ENCODE results near the gene SPTB.

SPTB gene

DNA sequence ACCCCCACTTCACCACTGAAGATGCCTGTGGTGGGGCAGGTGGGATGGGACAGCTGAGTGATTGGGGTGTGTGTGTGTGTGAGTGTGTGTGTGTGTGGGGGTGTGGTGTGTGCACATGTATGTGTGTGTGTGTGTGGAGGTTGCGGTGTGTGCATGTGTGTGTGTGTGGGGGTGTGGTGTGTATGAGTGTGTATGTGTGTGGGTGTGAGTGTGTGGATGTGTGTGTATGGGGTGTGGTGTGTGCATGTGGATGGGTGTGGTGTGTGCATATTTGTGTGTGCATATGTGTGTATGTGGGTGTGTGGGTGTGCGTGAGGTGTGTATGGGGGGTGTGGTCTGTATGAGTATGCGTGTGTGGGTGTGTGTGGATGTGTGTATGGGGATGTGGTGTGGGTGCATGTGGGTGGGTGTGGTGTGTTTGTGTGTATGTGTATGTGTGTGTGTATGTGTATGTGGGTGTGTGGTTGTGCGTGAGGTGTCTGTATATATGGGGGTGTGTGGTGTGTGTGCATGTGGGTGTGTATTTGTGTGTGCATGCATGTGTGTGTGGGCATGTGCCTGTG, 113.9 kb downstream of the SPTB start:
- DNase-seq (ENCODE audit: low spot score) = no peak

DNA sequence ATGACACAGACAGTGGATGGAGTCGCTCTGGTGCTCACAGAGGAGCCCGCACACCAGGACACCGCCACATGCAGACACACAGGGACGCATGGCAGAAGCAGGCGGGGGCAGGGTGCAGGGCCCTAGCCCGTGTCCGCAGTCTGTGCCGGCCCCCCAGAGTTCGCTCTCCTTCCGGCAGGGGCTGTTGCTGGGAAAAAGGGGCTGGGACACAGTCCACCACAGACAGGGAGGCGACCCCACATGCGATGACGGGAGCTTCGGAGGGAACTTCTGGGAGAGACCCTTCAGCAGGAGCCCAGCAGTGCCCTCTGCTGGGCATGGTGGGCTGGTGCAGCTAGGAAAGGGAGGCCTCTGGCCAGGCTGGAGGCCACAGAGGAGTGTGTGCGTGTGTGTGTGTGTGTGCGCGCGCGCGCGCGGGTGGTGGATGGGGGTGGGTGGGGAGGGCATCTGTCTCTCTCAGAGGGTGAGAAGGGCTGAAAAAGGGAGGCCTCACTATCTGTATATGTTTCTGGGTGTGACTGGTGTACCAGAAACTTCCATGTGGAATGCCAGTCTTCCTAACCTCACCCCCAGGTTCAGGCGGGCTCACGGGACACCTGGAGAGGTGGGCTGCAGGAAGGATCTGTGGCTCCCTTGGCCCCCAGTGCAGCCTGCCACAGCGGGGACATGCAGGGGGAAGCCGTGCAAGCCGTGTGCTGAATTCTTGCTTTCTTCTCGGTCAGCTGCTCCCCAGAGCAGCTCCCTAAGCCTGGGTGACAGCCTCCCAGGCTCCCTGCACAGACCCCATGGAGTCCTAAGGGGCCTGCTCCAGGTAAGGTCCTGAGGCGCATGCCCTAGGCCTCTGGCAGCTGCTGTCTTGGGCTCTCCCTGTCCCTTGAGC, 114.8 kb downstream of the SPTB start:
- DNase-seq (ENCODE audit: low spot score) = peak; percentile 67

DNA sequence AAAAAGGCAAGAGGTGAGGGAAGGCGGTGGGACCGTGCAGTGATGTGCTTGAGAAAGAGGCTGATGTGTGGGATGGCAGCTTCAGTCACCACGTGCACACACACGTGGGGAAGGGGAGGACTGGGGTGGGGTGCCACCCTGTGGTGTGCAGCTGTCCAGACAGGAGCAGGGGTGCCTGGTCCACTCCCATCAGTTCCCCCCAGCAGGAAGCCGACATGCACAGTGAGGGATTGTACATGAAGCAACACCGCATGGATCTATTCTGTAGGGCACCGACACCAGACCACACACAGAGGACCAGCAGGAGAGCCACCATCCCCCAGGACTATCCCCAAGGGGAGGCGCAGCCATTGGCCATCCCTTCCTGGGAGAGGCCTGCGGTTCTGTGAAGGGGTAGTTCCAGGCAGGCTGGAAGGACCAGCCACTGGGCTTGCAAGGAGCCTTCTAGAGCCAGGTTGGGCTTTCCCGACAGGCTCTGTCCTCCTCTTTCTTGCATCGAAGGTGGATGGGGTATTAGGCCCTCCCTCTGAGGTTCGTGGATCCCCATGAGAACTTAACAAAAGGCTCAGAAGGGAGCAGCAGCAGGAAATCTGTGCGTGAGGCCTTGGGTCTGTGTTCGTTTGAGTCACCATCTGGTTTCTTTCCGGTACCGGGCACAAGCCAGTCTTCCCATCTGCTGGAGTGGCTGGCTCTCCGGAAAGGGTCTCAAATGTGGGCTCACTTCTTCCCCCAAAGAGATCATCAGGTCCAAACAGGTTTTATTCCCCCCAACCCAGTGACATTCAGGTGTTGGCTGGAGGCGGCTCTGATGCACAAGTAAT, 115.7 kb downstream of the SPTB start:
- peak; percentile 11 for DNase-seq (ENCODE audit: low spot score)

DNA sequence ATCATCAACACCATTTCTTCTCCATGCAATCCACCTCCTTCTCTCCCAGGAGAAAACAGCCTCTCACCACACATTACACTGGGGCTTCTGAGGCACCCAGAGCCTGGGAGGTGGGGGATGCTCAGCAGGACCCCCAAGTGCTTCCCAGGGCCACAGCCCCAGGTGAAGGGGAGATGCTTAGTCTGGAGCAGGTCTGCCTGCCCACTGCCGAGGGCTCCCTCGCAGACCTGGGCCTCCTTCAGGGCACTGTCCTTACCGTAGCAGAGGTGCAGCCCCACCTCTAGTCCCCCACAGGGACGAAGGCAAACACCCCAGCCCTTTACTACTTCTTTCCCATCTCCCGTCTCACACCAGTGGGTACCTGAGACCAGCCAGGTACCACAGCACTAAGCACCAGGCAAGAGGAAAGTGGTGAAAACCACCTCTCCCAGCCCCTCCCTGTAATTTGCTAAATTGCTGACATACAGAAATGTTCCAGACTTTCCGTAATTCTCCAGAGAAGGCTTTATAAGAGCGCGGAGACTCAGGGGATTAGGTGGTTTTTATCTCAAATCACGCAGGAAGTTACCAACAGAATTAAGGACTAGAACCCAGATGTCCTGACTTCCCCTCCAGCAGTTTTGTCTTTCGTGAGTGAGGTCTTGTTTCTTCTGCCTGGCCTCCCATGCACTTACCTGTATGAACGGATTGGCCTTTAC, 116.5 kb downstream of the SPTB start:
- no peak for DNase-seq (ENCODE audit: low spot score)

DNA sequence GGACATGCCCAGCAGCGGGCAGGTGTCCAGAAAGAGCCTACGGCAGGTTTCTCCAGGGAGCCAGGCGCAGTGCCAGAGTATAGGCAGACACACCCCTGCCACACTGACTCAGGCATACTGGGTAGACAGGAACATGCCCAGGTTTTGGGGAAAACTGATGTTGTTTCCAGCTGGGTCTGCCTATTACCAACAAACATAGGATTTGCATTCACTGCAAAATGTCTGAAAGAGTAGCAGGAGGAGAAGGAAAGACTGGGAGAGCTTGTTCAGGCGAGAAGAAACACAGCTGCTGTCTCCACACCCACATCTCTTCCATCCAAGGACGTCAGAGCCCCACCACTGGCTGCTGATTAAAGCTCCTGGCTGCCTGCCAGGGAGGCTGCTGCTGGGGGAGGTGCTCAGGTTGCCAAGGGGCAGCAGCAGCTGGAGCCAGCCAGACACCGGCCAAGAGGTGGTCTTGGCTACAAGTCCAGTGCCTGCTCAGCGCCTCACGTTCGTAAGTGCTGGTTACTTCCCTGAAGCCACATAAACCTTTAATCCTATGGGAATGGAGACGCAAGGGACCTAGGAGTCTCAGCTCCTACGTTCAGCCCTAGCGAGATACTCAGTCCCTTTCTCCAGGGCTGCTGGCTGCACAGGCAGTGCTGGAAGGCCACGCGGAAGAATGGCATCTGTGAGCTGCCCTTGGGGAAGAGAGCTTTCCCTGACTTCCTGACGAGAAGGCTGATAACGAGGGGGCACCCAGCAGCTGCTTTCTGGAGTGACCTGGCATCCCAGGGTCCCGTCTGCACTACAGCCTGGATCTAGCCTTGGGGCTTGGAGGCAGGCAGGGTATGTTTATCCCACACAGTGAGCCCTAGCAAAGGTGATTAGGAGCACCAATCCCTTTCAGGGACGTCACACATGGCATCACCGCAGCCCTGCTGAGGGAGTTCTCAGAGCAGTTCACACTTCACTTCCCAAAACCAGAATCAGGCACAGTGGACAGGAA, 117.4 kb downstream of the SPTB start:
- peak; percentile 52 for DNase-seq (ENCODE audit: low spot score)

DNA sequence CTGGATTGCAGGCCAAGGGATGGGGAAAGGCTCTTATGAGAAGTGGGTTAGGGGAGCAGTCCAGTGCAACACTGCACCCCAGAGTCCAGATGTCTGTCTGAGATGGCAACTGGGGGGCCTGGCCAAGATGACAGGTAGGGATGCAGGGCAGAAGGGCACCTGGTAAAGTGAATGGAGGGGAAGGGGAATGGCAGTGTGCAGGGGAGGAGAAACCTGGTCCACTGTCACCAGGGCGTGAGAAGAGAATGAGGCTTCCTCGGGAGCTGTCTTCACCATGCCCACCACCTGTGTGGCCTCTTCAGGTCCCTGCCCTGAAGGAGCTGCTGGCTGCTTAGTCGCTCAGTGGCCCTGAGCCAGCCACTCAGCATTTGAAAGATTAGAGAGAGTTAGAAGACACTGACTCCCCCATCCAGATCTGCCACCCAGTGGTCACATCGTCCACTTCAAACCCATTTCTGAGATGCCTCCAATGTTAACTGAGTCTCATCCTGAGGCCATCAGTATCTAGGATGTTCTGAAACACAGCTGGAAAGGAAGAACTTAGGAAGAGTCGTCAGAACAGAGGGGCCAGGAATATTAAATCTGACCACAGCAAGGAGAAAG, 118.2 kb downstream of the SPTB start:
- DNase-seq (ENCODE audit: low spot score) = peak; percentile 10

DNA sequence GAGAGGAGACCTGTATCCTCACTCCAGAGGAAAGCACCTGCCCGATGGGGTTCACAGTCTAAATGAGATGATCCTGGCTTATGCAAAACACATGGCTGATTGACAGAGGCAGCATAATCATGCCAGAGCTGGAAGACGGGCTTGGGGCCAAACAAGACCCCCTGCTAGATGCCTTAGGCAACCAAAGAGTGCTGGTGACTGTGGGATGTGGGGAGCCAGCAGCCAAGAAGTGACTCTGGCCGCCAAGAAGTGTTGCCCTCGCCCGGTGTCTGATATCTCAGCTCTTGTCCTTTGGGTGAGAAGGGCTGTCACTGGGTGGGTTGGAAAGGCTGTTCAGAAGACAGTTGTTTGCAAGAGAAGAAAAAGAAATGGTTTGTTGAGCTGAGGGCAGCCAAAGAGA, 118.8 kb downstream of the SPTB start:
- DNase-seq (ENCODE audit: low spot score) = no peak

DNA sequence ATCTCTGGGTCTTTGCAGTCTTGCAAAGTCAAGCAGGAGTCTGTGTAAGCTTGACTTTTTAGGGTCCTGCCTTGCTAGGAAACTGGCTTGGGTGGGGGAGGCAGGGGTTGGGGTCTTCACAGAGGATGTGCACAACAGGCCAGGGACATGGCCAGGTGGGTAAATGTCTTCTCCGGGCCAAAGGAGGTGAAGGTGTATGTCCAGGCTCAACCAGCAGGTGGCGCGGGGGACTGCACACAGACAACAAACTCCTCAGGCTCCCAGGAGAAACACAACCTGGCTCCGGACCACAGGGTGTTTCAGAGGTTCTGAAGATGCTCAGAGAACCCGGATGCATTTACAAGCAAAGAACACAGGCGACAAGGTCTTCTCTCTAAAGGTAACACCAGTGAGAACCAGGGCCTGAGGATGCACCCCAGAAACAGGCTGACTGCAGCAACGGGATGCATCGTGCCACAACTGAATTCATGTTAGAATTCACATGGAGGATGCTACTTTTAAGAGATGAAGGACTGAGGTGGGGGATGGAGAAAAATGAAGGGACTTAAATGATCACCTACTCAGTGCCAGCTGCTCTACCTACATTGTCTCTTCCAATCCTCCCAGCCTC, 119.5 kb downstream of the SPTB start:
- DNase-seq (ENCODE audit: low spot score) = peak; percentile 32

DNA sequence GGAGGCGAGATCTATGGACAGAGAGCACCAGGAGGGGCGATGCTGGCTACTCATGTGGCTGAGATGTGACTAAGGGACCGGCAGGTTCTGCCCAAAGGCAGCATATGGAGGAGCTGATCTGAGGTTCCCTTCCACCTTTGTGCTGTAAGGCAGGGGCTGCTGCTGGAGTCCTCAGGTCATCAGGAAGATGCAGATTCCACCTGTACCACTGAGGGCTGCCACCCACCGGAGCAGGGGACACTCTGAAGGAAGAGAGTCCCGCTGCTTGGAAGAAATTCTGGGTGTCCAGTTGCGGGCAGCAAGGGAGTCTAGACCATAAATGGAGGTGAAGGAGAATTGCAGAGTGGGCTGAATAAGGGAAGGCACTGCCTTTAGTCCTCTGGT, 120.2 kb downstream of the SPTB start:
- DNase-seq (ENCODE audit: low spot score) = no peak

DNA sequence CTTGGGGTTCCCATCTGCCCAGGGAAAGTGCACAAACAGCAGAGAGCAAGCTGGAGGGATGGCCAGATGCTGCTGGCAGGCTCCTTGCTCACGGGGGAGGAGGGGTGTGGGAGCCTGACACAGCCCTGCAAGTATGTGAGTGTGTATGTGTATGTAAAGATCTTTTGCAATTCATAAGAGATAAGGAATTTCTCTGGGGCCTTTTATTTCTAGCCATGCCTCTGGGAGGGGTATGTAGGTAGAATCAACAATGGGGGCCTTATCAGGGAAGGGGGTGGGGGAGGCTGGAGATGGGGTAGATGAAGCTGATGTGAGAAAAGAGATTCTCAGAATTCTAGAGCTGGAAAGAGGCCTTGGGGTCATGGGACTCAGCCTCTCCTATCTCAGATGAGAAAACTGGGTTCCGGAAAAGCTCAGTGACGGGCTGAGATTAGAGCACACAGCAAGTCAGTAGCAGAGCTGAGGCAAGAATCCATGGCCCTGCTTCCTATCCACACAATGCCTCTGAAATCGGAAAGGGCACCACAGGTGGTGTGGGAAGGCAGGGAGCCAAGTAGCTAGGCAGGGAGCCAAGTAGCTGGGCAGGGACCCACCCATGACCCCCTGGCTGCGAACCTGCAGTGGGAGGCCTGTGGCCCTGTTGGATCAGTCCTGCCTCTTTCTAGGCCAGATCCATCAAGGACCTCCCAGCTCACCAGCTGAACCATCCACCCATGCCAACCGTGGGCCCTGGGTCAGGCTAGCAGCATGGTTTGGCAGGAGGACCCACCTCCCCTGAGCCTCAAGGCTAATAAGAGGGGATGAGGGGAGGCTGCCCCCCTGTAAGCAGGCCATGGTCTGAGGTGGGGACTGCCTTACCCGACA, 120.8 kb downstream of the SPTB start:
- DNase-seq (ENCODE audit: low spot score) = no peak

DNA sequence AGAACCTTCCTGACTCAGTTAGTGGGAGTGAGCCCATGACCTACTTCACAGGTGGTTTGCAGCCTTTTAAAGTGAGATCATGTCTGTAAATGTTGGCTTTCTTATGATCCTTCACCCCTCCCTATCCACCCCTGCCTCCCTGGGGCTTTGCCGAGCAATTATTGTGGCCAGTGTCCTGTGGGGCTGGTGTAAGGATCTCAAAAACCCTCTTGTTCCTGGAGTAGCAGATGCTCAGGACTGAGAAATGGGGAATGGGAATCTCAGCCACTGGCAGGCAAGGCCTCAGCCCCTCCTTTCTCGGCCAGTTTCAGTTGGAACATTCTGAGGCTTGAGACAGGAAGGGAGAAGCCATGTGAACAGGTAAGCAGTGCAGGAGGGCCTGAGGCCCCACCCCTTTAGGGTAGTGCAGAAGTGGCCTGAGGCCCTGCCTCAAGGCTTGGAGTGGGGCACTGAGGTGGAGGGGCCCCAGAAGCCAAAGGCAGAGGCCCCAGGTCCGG, 121.6 kb downstream of the SPTB start:
- DNase-seq (ENCODE audit: low spot score) = no peak

DNA sequence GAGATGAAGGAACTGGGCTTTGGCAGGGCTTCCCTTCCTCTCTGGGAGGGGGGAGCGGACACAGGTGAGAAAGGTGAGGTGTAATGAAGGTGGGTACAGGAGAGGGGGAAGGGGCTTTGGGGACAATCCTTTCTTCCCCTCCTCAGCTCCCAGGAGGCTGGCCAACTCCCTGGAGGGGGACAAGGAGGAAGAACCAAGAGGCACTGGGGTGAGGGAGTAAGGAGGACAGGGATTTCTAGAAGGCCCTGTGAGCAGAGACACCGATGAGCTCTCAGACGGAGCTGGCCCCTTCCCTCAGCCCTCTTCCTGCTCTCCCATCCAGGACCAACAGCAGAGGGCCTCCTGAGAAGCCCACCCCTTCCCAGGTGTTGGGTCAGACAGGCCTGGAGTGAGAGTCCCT, 122.1 kb downstream of the SPTB start:
- DNase-seq (ENCODE audit: low spot score) = no peak

DNA sequence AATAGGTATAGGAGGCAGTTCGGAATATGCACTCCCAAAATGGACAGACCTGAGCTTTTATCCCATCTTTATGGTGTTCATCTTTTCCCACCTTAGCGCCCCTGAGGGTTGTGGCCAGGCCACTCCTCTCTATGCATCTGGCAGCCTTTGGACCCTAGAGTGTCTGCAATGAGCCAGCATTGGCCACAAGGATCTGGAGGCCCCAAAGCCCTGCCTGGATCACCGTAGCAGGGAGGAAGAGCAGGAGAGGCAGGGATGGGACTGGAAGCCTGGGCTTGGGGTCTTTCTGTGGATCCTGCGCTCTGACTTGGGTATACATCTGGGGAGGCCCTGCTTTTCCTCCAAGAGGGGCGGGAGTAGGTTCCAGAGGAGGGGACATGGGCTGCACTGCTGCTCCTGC, 123.0 kb downstream of the SPTB start:
- no peak for DNase-seq (ENCODE audit: low spot score)

DNA sequence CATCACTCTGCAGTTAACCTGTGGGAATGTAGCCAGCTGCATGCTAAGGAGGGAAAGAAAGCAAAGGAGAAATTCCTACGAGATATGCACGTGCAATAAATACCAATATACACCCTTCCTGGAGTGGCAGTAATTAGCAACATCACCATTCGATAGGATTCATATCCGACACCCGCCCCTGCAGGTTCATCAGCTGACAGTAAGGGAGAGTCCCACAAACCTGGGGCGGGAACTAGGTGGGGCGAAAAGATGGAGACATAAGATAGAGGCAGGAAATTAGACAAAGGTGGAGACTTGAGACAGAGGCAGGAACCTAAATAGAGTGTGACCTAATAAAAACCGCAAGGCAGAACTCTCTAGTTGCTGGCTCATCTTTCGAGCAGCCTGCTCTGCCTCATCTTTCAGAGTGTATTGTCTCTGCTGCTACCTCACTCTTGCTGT, 123.9 kb downstream of the SPTB start:
- no peak for DNase-seq (ENCODE audit: low spot score)

DNA sequence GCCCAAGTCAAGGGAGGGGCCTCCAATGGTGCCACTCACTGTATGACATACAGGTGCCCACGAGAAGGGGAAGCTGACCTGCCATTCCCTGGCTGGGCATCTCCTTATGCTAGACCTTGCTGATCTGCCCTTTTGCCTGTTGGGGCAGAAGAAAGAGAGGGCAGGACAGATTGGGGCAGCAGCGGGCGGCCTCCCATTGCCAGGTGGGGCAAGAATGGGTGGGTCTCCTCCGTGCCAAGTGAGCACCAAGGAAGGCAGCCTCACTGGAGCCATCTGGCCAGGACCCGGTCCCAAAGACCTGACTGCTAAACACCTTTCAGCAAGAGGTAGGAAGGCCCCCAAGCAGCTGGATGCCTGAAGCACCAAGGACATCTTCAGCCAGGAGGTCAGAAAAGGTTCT, 125.0 kb downstream of the SPTB start:
- no peak for DNase-seq (ENCODE audit: low spot score)

DNA sequence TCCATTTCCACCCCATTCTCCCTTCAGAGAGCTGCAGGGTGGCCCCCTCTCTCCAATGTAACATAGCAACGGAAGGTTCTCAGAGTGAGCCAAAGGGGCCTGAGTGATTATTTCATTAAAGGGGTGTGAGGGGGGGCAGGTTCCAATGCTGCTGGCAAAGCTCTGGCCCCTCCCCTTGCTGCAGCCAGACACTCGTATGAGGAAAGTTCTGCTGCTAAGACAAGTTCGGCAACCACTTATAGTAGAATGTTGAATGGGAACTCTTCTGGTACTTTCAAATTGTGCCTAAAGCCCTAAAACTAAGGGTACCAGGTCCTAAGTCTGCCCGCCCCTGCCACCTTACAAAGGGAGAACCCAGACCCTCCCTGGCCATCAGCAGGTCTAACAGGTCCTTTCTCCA, 125.7 kb downstream of the SPTB start:
- no peak for DNase-seq (ENCODE audit: low spot score)

DNA sequence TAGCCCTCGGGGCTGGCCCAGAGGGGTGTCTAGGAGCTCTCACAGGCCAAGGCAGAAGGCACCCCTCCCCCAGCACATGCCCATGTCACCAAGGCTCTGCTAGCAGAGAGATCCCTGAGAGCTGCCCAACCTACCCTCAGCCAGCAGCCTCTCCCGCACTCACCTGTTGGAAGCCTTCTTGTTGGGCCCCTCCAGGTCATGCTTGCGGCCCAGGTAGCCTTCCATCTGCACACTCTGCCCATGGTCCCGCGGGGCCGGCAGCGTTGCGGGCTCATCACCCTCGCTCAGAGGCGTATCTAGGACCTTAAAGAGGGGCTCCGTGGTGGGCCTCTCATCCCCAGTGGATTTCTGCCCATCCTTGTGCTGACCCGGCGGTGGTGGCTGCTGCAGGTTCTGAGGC, 126.3 kb downstream of the SPTB start:
- no peak for DNase-seq (ENCODE audit: low spot score)

DNA sequence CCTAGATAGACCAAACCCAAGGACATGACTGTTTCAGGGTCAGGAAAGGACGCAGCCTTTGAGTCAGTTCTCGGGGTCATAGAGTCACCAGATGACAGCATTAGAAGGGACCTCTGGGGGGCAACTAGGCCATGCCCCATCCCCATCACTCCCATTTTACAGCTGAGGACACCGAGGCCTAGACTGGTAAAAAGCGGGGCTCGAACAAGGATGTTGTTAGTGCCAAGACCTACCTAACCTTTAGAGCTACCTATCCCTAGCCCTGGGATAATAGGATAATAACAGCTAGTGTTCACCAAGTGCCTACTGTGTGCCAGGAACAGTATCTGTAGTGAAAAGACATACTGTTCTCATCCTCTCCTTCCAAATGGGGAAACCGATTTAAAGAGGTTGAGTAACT, 126.8 kb downstream of the SPTB start:
- no peak for DNase-seq (ENCODE audit: low spot score)

Measured in NAMALWA (cell line).